ENCODE data around the gene NBPF9. TPM values are rescaled to one million over a fixed set of nuclear protein-coding genes. Genes with fewer than 3 reads are reported as not detected.
"Not testable (repeated sequence)": the region's sequence is repeated elsewhere in the genome, so short reads cannot be mapped to it uniquely, and the experiment has no call there.

NBPF9 gene
- polyA plus RNA-seq (2012; rRNA removed), result 17.8 and 22.6 TPM in 2 replicates
- 9.5 and 10.9 TPM in 2 replicates for polyA plus RNA-seq (2012; cell fraction: cytosol; rRNA removed)
- polyA plus RNA-seq (2012; cell fraction: nucleus; rRNA removed), result 57.3 and 102 TPM in 2 replicates

GRCh38 chr1:149103109-149104081, at the start of gene NBPF9:
Gene NBPF9, minus strand, starts transcription at chr1:149103551. Its CDS starts 21,412 bp downstream, at chr1:149082139.
- no CpG with 5 or more reads among the region's 85 CpGs for WGBS (ENCODE audit: low lambda C conversion rate)
- Histone ChIP-seq H3K27ac (ENCODE audit: low read depth in 2 of 2, low read length in 1 of 2) (peak within 1 kb of the TSS in 1 of 2 experiments; percentile 52), H3K9ac (peak within 1 kb of the TSS; percentile 55; the same call in 1 of the 2 replicates), H3K4me3 (ENCODE audit: low read depth in 2 of 2, low read length in 1 of 2) (peak within 1 kb of the TSS; percentile 47 to 68), H3K79me2 (ENCODE audit: insufficient read depth) (peaks cover 12% of the 10 kb centered on the region; the same call in 1 of the 2 replicates), H2AFZ (ENCODE audit: low read depth) (peak within 1 kb of the TSS; percentile 68; the same call in 1 of the 2 replicates)
- POLR2A ChIA-PET; H3K9me3 ChIP-seq; H3K36me3 ChIP-seq (replicated peaks in 1 of 2; ENCODE audit: control insufficient read depth in 1 of 2, insufficient read depth in 2 of 2, low read length in 1 of 2); DNase-seq; H3K4me1 ChIP-seq (ENCODE audit: control insufficient read depth in 1 of 2, insufficient read depth in 2 of 2, low read depth in 1 of 2, low read length in 1 of 2); H3F3A ChIP-seq (replicated peaks; ENCODE audit: insufficient read depth); H3K4me2 ChIP-seq; H4K20me1 ChIP-seq (ENCODE audit: insufficient read depth); CTCF ChIA-PET; H3K27me3 ChIP-seq (ENCODE audit: insufficient read depth); H3K9me2 ChIP-seq: not testable (repeated sequence)

- H3K4me1 ChIP-seq (ENCODE audit: control insufficient read depth in 1 of 2, insufficient read depth in 2 of 2, low read depth in 1 of 2, low read length in 1 of 2); H3K27ac ChIP-seq (ENCODE audit: low read depth in 2 of 2, low read length in 1 of 2); H3K79me2 ChIP-seq (ENCODE audit: insufficient read depth); H3K4me3 ChIP-seq (ENCODE audit: low read depth in 2 of 2, low read length in 1 of 2); H3K9me2 ChIP-seq; H3F3A ChIP-seq (replicated peaks; ENCODE audit: insufficient read depth); H3K9me3 ChIP-seq; CTCF ChIA-PET; H3K36me3 ChIP-seq (replicated peaks in 1 of 2; ENCODE audit: control insufficient read depth in 1 of 2, insufficient read depth in 2 of 2, low read length in 1 of 2); H3K9ac ChIP-seq; DNase-seq; H3K27me3 ChIP-seq (ENCODE audit: insufficient read depth); H3K4me2 ChIP-seq; H4K20me1 ChIP-seq (ENCODE audit: insufficient read depth); H2AFZ ChIP-seq (ENCODE audit: low read depth); POLR2A ChIA-PET: not testable (repeated sequence)
- WGBS (ENCODE audit: low lambda C conversion rate), result 87% methylated on average over 4 of the region's 4 CpGs
Observed at GRCh38 chr1:149149909-149150308, 46.6 kb upstream of the NBPF9 start.

- H3K9me2 ChIP-seq; H3K79me2 ChIP-seq (ENCODE audit: insufficient read depth); POLR2A ChIA-PET; H3K9me3 ChIP-seq; DNase-seq; H3K27me3 ChIP-seq (ENCODE audit: insufficient read depth); H3K4me1 ChIP-seq (ENCODE audit: control insufficient read depth in 1 of 2, insufficient read depth in 2 of 2, low read depth in 1 of 2, low read length in 1 of 2); H3K4me3 ChIP-seq (ENCODE audit: low read depth in 2 of 2, low read length in 1 of 2); CTCF ChIA-PET; H3K4me2 ChIP-seq; H3K9ac ChIP-seq; H3F3A ChIP-seq (replicated peaks; ENCODE audit: insufficient read depth); H2AFZ ChIP-seq (ENCODE audit: low read depth); H3K27ac ChIP-seq (ENCODE audit: low read depth in 2 of 2, low read length in 1 of 2); H3K36me3 ChIP-seq (replicated peaks in 1 of 2; ENCODE audit: control insufficient read depth in 1 of 2, insufficient read depth in 2 of 2, low read length in 1 of 2); H4K20me1 ChIP-seq (ENCODE audit: insufficient read depth): not testable (repeated sequence)
- 84% methylated on average over 2 of the region's 2 CpGs for WGBS (ENCODE audit: low lambda C conversion rate)
Observed at GRCh38 chr1:149137585-149137984, 34.2 kb upstream of the NBPF9 start.

- H3K4me1 ChIP-seq (ENCODE audit: control insufficient read depth in 1 of 2, insufficient read depth in 2 of 2, low read depth in 1 of 2, low read length in 1 of 2); H3F3A ChIP-seq (replicated peaks; ENCODE audit: insufficient read depth); H3K4me3 ChIP-seq (ENCODE audit: low read depth in 2 of 2, low read length in 1 of 2); CTCF ChIA-PET; H3K27me3 ChIP-seq (ENCODE audit: insufficient read depth); H3K36me3 ChIP-seq (replicated peaks in 1 of 2; ENCODE audit: control insufficient read depth in 1 of 2, insufficient read depth in 2 of 2, low read length in 1 of 2); DNase-seq; H3K9ac ChIP-seq; H3K27ac ChIP-seq (ENCODE audit: low read depth in 2 of 2, low read length in 1 of 2); H2AFZ ChIP-seq (ENCODE audit: low read depth); H4K20me1 ChIP-seq (ENCODE audit: insufficient read depth); H3K79me2 ChIP-seq (ENCODE audit: insufficient read depth); POLR2A ChIA-PET; H3K4me2 ChIP-seq; H3K9me3 ChIP-seq; H3K9me2 ChIP-seq: not testable (repeated sequence)
- 81% methylated on average over 6 of the region's 7 CpGs for WGBS (ENCODE audit: low lambda C conversion rate)
Observed at GRCh38 chr1:149130938-149131337, 27.6 kb upstream of the NBPF9 start.

GRCh38 chr1:149129245-149129644, 25.9 kb upstream of the NBPF9 start:
- H3K27me3 ChIP-seq (ENCODE audit: insufficient read depth); H3K4me3 ChIP-seq (ENCODE audit: low read depth in 2 of 2, low read length in 1 of 2); H3K4me1 ChIP-seq (ENCODE audit: control insufficient read depth in 1 of 2, insufficient read depth in 2 of 2, low read depth in 1 of 2, low read length in 1 of 2); H4K20me1 ChIP-seq (ENCODE audit: insufficient read depth); H3K9me2 ChIP-seq; H3K4me2 ChIP-seq; H3K36me3 ChIP-seq (replicated peaks in 1 of 2; ENCODE audit: control insufficient read depth in 1 of 2, insufficient read depth in 2 of 2, low read length in 1 of 2); H3K27ac ChIP-seq (ENCODE audit: low read depth in 2 of 2, low read length in 1 of 2); POLR2A ChIA-PET; H3F3A ChIP-seq (replicated peaks; ENCODE audit: insufficient read depth); H3K9me3 ChIP-seq; H2AFZ ChIP-seq (ENCODE audit: low read depth); H3K9ac ChIP-seq; DNase-seq; CTCF ChIA-PET; H3K79me2 ChIP-seq (ENCODE audit: insufficient read depth): not testable (repeated sequence)
- no CpG with 5 or more reads among the region's 17 CpGs for WGBS (ENCODE audit: low lambda C conversion rate)

GRCh38 chr1:149126555-149127145, 23.3 kb upstream of the NBPF9 start:
- WGBS (ENCODE audit: low lambda C conversion rate), result 73% methylated on average over 6 of the region's 6 CpGs
- H2AFZ ChIP-seq (ENCODE audit: low read depth); H3K36me3 ChIP-seq (replicated peaks in 1 of 2; ENCODE audit: control insufficient read depth in 1 of 2, insufficient read depth in 2 of 2, low read length in 1 of 2); DNase-seq; H3F3A ChIP-seq (replicated peaks; ENCODE audit: insufficient read depth); H3K79me2 ChIP-seq (ENCODE audit: insufficient read depth); H3K9me3 ChIP-seq; H3K9me2 ChIP-seq; H4K20me1 ChIP-seq (ENCODE audit: insufficient read depth); CTCF ChIA-PET; H3K9ac ChIP-seq; H3K4me1 ChIP-seq (ENCODE audit: control insufficient read depth in 1 of 2, insufficient read depth in 2 of 2, low read depth in 1 of 2, low read length in 1 of 2); H3K4me2 ChIP-seq; H3K27ac ChIP-seq (ENCODE audit: low read depth in 2 of 2, low read length in 1 of 2); H3K27me3 ChIP-seq (ENCODE audit: insufficient read depth); POLR2A ChIA-PET; H3K4me3 ChIP-seq (ENCODE audit: low read depth in 2 of 2, low read length in 1 of 2): not testable (repeated sequence)

Measured in SK-N-SH (cell line).